Breast epithelium (tissue), 4 donors: ENCODE data around the gene RYR3. TPM values are rescaled to one million over a fixed set of nuclear protein-coding genes. Genes with fewer than 3 reads are reported as not detected.

Source experiments
- DNase-seq, 2 donors: peaks; one replicate each; pipeline ENCODE4 v3.0.0-alpha.2; 2019; ENCODE audit warnings: low spot score in 2 of 2
- H3K27ac ChIP-seq, 2 donors: fragments of 200-600 bp; sonication (generic) in 1 of 2; one replicate each; pipeline ENCODE4 v1.5.1; 2016 to 2019; ENCODE audit warnings: mild to moderate bottlenecking in 1 of 2
- H3K27me3 ChIP-seq, 2 donors: fragments of 200-600 bp; sonication (generic) in 1 of 2; one replicate each; pipeline versions ENCODE4 v1.5.1 to v1.6.0; 2017 to 2019; ENCODE audit warnings: control low read depth in 1 of 2, mild to moderate bottlenecking in 1 of 2
- H3K36me3 ChIP-seq: fragments of 200-600 bp; one replicate; pipeline ENCODE4 v1.5.1; 2019
- H3K4me1 ChIP-seq, 2 donors: fragments of 200-600 bp; sonication (generic); one replicate each; pipeline ENCODE4 v1.5.1; 2016 to 2019; ENCODE audit warnings: control low read depth in 1 of 2
- H3K4me3 ChIP-seq, 3 donors: fragments of 200-600 bp; sonication (generic); 1 replicate in 2 of 3; 2 replicates in 1 of 3; pipeline ENCODE4 v1.5.1; 2016 to 2019; ENCODE audit warnings: mild to moderate bottlenecking in 3 of 3, moderate library complexity in 2 of 3
- H3K9me3 ChIP-seq, 2 donors: fragments of 200-600 bp; sonication (generic) in 1 of 2; one replicate each; pipeline ENCODE4 v1.5.1; 2016 to 2019; ENCODE audit warnings: control low read depth in 1 of 2
- POLR2A ChIP-seq: fragments of 450-650 bp; IDR thresholded peaks from one replicate; pipeline ENCODE4 v1.6.1; 2016; ENCODE audit warnings: antibody characterized with exemption, mild to moderate bottlenecking, moderate library complexity
- POLR2AphosphoS5 ChIP-seq, 3 donors: sonication (generic); formaldehyde crosslinking; IDR thresholded peaks; one replicate each; pipeline ENCODE4 v1.6.1; 2017; ENCODE audit warnings: antibody characterized with exemption in 3 of 3
- intact Hi-C: fragments of 100-400 bp; cut with DNase I; formaldehyde crosslinking; loops from one replicate; pipeline ENCODE4 v1.15.1; 2023; ENCODE audit warnings: low total_unique reads
- total RNA-seq, 3 donors: library from RNA; depleted of rRNA; stranded (reverse); fragments of >200 nt; gene quantifications; one replicate each; pipeline ENCODE4 v1.1.0, GENCODE V29; 2016
- TF ChIP-seq, protein P1 (sequence below), 3 donors: fragments of 450-650 bp; IDR thresholded peaks; one replicate each; pipeline ENCODE4 v1.5.1; 2016 to 2017; ENCODE audit warnings: antibody characterized with exemption in 3 of 3, mild to moderate bottlenecking in 3 of 3, moderate library complexity in 3 of 3

RYR3 gene
- total RNA-seq, 3 donors from 2014 or later, result 1.8 to 4.2 (median 2.6) TPM

- Histone ChIP-seq H3K4me3 (no peak overlapping the region), H3K27ac (no peak overlapping the region), H3K36me3 (no peaks in the 10 kb centered on the region), H3K9me3 (no peaks in the 10 kb centered on the region), H3K4me1 (no peaks in the 10 kb centered on the region), H3K27me3 (no peaks in the 10 kb centered on the region)
- DNase-seq, result no peak
- intact Hi-C loops, result no loop called here
- no peak for TF ChIP-seq POLR2AphosphoS5 (IDR thresholded peaks at IDR 0.05)
- TF ChIP-seq POLR2A, result no peak
- TF ChIP-seq, protein P1, sequence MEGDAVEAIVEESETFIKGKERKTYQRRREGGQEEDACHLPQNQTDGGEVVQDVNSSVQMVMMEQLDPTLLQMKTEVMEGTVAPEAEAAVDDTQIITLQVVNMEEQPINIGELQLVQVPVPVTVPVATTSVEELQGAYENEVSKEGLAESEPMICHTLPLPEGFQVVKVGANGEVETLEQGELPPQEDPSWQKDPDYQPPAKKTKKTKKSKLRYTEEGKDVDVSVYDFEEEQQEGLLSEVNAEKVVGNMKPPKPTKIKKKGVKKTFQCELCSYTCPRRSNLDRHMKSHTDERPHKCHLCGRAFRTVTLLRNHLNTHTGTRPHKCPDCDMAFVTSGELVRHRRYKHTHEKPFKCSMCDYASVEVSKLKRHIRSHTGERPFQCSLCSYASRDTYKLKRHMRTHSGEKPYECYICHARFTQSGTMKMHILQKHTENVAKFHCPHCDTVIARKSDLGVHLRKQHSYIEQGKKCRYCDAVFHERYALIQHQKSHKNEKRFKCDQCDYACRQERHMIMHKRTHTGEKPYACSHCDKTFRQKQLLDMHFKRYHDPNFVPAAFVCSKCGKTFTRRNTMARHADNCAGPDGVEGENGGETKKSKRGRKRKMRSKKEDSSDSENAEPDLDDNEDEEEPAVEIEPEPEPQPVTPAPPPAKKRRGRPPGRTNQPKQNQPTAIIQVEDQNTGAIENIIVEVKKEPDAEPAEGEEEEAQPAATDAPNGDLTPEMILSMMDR (IDR thresholded peaks at IDR 0.05), result no peak
Observed at GRCh38 chr15:33844597-33844996, 533.8 kb downstream of the RYR3 start.

GRCh38 chr15:33846142-33846541 is 535.4 kb downstream of the RYR3 start:
- Histone ChIP-seq H3K4me1 (no peaks in the 10 kb centered on the region), H3K4me3 (no peak overlapping the region), H3K27me3 (no peaks in the 10 kb centered on the region), H3K9me3 (no peaks in the 10 kb centered on the region), H3K36me3 (no peaks in the 10 kb centered on the region), H3K27ac (no peak overlapping the region)
- intact Hi-C loops, result no loop called here
- DNase-seq, result no peak
- TF ChIP-seq, protein P1 (IDR thresholded peaks at IDR 0.05), result no peak
- TF ChIP-seq POLR2AphosphoS5 (IDR thresholded peaks at IDR 0.05) (no peak), POLR2A (no peak)

- Histone ChIP-seq H3K9me3 (no peaks in the 10 kb centered on the region), H3K4me1 (no peaks in the 10 kb centered on the region), H3K27me3 (no peaks in the 10 kb centered on the region), H3K36me3 (no peaks in the 10 kb centered on the region), H3K27ac (no peak overlapping the region), H3K4me3 (no peak overlapping the region)
- no peak for DNase-seq
- intact Hi-C loops, result no loop called here
- TF ChIP-seq POLR2A, result no peak
- no peak for TF ChIP-seq POLR2AphosphoS5 (IDR thresholded peaks at IDR 0.05)
- TF ChIP-seq, protein P1 (IDR thresholded peaks at IDR 0.05), result no peak
Observed at GRCh38 chr15:33846862-33847261, 536.1 kb downstream of the RYR3 start.

GRCh38 chr15:33848011-33848410 is 537.2 kb downstream of the RYR3 start:
- H3K27ac ChIP-seq, result no peak overlapping the region
- intact Hi-C loops, result no loop called here
- no peaks in the 10 kb centered on the region for H3K9me3 ChIP-seq
- DNase-seq, result no peak
- H3K4me3 ChIP-seq, result no peak overlapping the region
- H3K4me1 ChIP-seq, result no peaks in the 10 kb centered on the region
- no peak for TF ChIP-seq POLR2AphosphoS5 (IDR thresholded peaks at IDR 0.05)
- TF ChIP-seq, protein P1 (IDR thresholded peaks at IDR 0.05), result no peak
- TF ChIP-seq POLR2A, result no peak
- H3K36me3 ChIP-seq, result no peaks in the 10 kb centered on the region
- no peaks in the 10 kb centered on the region for H3K27me3 ChIP-seq

DNA sequence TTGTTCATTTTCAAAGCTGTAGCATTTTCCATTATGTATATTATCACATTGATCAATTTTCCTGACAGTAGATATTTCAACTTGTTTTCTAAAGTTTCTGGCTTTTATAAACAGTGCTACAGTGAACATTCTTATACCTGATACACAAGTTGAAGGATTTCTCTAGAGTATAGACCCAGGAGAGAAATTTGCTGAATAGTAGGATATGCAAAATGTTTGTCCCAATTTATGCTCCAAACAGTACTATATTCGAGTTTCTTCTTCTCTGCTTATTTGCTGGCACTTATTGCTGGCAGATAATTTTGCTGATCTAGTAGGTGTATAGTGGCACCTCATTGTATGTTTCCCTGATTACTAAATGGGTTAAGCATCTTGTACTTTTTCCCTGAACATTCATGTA is 540.3 kb downstream of the RYR3 start:
- Histone ChIP-seq H3K27ac (no peak overlapping the region), H3K27me3 (no peaks in the 10 kb centered on the region), H3K4me3 (no peak overlapping the region), H3K4me1 (no peaks in the 10 kb centered on the region), H3K9me3 (no peaks in the 10 kb centered on the region), H3K36me3 (no peaks in the 10 kb centered on the region)
- TF ChIP-seq POLR2AphosphoS5 (IDR thresholded peaks at IDR 0.05), result no peak
- no peak for TF ChIP-seq POLR2A
- TF ChIP-seq, protein P1 (IDR thresholded peaks at IDR 0.05), result no peak
- intact Hi-C loops, result no loop called here
- no peak for DNase-seq
